OCI-M2 (cell line): Measurements from ENCODE around the gene KREMEN1.

Experiments used
- DNase-seq: peaks from one replicate; lab custom pipeline; 2025; ENCODE audit not compliant: unreplicated experiment; lab: John Stamatoyannopoulos, UW

KREMEN1 gene

GRCh38 chr22:29204455-29205183 lies 131.8 kb downstream of the KREMEN1 start:
- no peak for DNase-seq

GRCh38 chr22:29205252-29205593 lies 132.4 kb downstream of the KREMEN1 start:
- DNase-seq: no peak

- no peak for DNase-seq
These were observed 132.9 kb downstream of the KREMEN1 start, which contains the start of gene EMID1 for GRCh38 chr22:29205594-29206371. TSS of gene EMID1 (plus strand) at chr22:29205896. CDS start at chr22:29206039, 143 bp downstream.

- no peak for DNase-seq
These were observed 133.8 kb downstream of the KREMEN1 start for GRCh38 chr22:29206372-29207242.

- DNase-seq: no peak
These were observed 134.4 kb downstream of the KREMEN1 start for GRCh38 chr22:29207243-29207550.

GRCh38 chr22:29207562-29208501 lies 135.0 kb downstream of the KREMEN1 start:
- DNase-seq: no peak

- DNase-seq: no peak
These were observed 135.6 kb downstream of the KREMEN1 start for GRCh38 chr22:29208502-29208862.

GRCh38 chr22:29208879-29209623 lies 136.2 kb downstream of the KREMEN1 start:
- DNase-seq: no peak

- DNase-seq: no peak
These were observed 136.7 kb downstream of the KREMEN1 start for GRCh38 chr22:29209624-29209929.

- no peak for DNase-seq
These were observed 138.2 kb downstream of the KREMEN1 start for GRCh38 chr22:29211066-29211465.

GRCh38 chr22:29211466-29211865 lies 138.6 kb downstream of the KREMEN1 start:
- DNase-seq: no peak

- DNase-seq: no peak
These were observed 139.9 kb downstream of the KREMEN1 start for GRCh38 chr22:29212743-29213142.

- DNase-seq: no peak
These were observed 140.7 kb downstream of the KREMEN1 start for GRCh38 chr22:29213493-29213892.

- DNase-seq: no peak
These were observed 141.4 kb downstream of the KREMEN1 start for GRCh38 chr22:29214232-29214631.

- DNase-seq: no peak
These were observed 142.4 kb downstream of the KREMEN1 start for GRCh38 chr22:29215012-29215860.

- DNase-seq: no peak
These were observed 143.4 kb downstream of the KREMEN1 start for GRCh38 chr22:29216011-29216872.

GRCh38 chr22:29216873-29217666 lies 144.2 kb downstream of the KREMEN1 start:
- DNase-seq: no peak
